ENCODE measurements around the gene HNRNPA3. TPM values are rescaled to one million over a fixed set of nuclear protein-coding genes. Genes with fewer than 3 reads are reported as not detected.

The HNRNPA3 gene
- 100 to 1,000 TPM in 1 of 4 donors, 10 to 100 TPM in 3; 66.9 to 110 (median 84.2) TPM for total RNA-seq
- 74.1 TPM for polyA plus RNA-seq
- long read RNA-seq, donor 1, full-length matches to known transcripts, result 22 of 31 reads
- long read RNA-seq, donor 1, partial matches to known transcripts, result 4 of 31 reads
- long read RNA-seq, donor 1, other reads (novel, unspliced or antisense), result 5 of 31 reads
- long read RNA-seq, donor 2, full-length matches to known transcripts, result 16 of 30 reads
- long read RNA-seq, donor 2, partial matches to known transcripts, result 7 of 30 reads
- long read RNA-seq, donor 2, other reads (novel, unspliced or antisense), result 7 of 30 reads
- long read RNA-seq, donor 3, full-length matches to known transcripts, result 17 of 36 reads
- long read RNA-seq, donor 3, partial matches to known transcripts, result 6 of 36 reads
- long read RNA-seq, donor 3, other reads (novel, unspliced or antisense), result 13 of 36 reads
- long read RNA-seq, donor 4, full-length matches to known transcripts, result 8 of 16 reads
- long read RNA-seq, donor 4, partial matches to known transcripts, result 2 of 16 reads
- long read RNA-seq, donor 4, other reads (novel, unspliced or antisense), result 6 of 16 reads

DNA sequence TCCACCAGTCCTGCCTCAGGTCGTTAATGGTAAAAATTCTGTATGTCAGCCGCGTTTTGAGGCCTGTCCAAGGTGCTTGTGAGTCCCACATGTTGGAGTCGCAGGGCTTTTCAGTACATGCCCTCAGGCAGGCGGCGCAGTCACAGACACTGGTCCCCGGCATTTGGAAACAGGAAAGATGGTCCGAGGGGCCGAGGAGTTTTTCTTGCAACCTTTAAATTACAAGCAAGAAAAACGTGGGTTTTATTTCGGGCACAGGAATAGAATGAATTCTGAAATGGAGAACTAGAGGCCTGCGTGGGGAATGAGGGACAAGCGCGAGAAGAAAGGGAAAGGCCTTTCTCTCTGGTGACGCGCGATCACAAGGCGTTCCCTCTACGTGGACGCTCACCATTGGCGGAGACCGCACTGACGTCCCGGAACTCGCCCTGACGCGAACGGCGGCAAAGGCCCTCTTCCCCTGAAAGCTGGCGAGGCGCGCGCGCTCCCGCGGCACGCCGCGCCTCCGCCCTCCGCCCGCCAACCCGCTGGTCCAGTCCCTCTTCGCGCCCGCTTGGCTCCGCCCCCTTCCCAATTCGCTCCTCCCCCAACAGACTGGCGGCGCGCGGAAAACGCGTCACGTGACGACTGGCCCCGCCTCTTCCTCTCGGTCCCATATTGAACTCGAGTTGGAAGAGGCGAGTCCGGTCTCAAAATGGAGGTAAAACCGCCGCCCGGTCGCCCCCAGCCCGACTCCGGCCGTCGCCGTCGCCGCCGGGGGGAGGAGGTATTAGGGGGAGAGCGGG is at the start of gene HNRNPA3:
Gene HNRNPA3, plus strand, starts transcription at position 689 of the 785 bp plus-strand sequence. Its CDS starts 6 bp downstream, at position 695.
- DNase-seq, result peak; percentile 99 to 100 (median 99)

DNA sequence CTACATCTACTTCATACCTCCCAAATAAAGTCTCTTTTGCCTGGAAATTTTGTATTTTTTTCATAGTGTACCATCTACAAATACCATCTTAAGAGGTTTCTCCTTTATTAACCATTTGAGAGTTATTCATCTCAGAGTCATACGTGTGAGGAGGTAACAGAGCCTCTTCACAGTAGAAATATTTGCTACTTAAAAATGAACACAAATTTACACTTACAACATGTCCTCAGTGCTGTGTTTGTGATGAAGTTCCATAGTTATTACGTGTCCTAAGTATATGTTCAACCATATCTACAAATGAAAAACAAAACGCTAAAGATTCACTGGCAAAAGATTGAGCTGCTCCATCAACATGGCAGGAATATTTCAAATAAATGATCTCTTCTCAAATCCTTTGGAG is 48.5 kb upstream of the HNRNPA3 start:
- Histone ChIP-seq H3K27ac (ENCODE audit: low read length) (no peak overlapping the region), H3K27me3 (ENCODE audit: control insufficient read depth, insufficient read depth) (no peaks in the 10 kb centered on the region), H3K9me3 (ENCODE audit: control insufficient read depth, low read length) (no peaks in the 10 kb centered on the region), H3K4me1 (ENCODE audit: control insufficient read depth, insufficient read depth, low read length) (no peaks in the 10 kb centered on the region), H3K4me3 (ENCODE audit: low read length) (peak overlapping the region; percentile 66)
- intact Hi-C loops (cut with DNase I), result loop anchor here (2.0 to 10.0 kb wide), 7 partner anchors 51 to 591 kb away; partner anchors contain the start of genes HNRNPA3 (in 1 of the 4) and NFE2L2 (in 1 of the 4)
- ATAC-seq (no peak), DNase-seq (no peak)
- WGBS, result 12% methylated on average over 3 of the region's 3 CpGs

More for the DNA sequence above, at the start of gene HNRNPA3:
- H3K27me3 ChIP-seq (ENCODE audit: control insufficient read depth, insufficient read depth), result no peaks in the 10 kb centered on the region
- peak within 1 kb of the TSS; percentile 97 for H3K4me3 ChIP-seq (ENCODE audit: low read length)
- intact Hi-C loops (cut with DNase I), result loop anchor here in 2 of 4 donors (5.0 to 10.0 kb wide), 2 partner anchors 47 to 50 kb away; partner anchors contain the start of gene NFE2L2 (in 2 of the 2)
- peak within 1 kb of the TSS; percentile 100 for H3K27ac ChIP-seq (ENCODE audit: low read length)
- 6% methylated on average over 74 of the region's 74 CpGs for WGBS
- H3K9me3 ChIP-seq (ENCODE audit: control insufficient read depth, low read length), result no peaks in the 10 kb centered on the region
- peaks cover 3% of the 10 kb centered on the region for H3K4me1 ChIP-seq (ENCODE audit: control insufficient read depth, insufficient read depth, low read length)
- ATAC-seq, result peak; percentile 96 to 97

DNA sequence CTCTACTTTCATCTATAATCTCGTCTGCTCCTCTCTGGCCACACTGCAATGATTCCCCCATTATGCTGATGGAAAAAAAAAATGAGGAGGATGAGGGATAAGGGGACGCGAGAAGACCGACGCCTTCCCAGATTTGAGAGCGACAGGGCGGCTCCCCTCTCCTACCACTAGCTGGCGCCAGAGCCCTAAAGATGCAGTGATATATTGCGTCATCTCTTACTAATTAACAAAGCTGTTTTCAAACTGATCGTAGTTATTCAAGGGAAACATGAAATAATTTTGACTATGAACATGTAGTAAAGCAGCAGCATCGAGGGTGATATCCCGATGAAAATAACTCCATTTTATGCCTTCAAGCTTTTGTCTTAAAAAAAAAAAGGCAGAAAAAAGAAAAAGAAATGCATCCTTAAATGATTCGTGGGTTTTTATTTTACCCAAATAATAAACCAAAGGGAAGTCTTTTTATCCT is 48.0 kb upstream of the HNRNPA3 start:
- ATAC-seq (peak; percentile 88 to 92), DNase-seq (peak; percentile 82 to 94 (median 91))
- H3K27me3 ChIP-seq (ENCODE audit: control insufficient read depth, insufficient read depth), result no peaks in the 10 kb centered on the region
- no peak overlapping the region for H3K27ac ChIP-seq (ENCODE audit: low read length)
- no peaks in the 10 kb centered on the region for H3K9me3 ChIP-seq (ENCODE audit: control insufficient read depth, low read length)
- intact Hi-C loops (cut with DNase I), result loop anchor here (2.0 to 10.0 kb wide), 8 partner anchors 50 to 590 kb away; partner anchors contain the start of genes NFE2L2 (in 3 of the 4) and HNRNPA3 (in 1 of the 4)
- H3K4me1 ChIP-seq (ENCODE audit: control insufficient read depth, insufficient read depth, low read length), result no peaks in the 10 kb centered on the region
- WGBS, result under 1% methylated on average over 13 of the region's 13 CpGs
- H3K4me3 ChIP-seq (ENCODE audit: low read length), result peak overlapping the region; percentile 66

GRCh38 chr2:177165061-177165583 is 47.5 kb upstream of the HNRNPA3 start:
- no peaks in the 10 kb centered on the region for H3K9me3 ChIP-seq (ENCODE audit: control insufficient read depth, low read length)
- no peaks in the 10 kb centered on the region for H3K27me3 ChIP-seq (ENCODE audit: control insufficient read depth, insufficient read depth)
- WGBS, result 7% methylated on average over 8 of the region's 8 CpGs
- H3K27ac ChIP-seq (ENCODE audit: low read length), result peak overlapping the region; percentile 99
- H3K4me1 ChIP-seq (ENCODE audit: control insufficient read depth, insufficient read depth, low read length), result no peaks in the 10 kb centered on the region
- DNase-seq (peak; percentile 42 to 72 (median 69)), ATAC-seq (peak; percentile 78 to 79)
- intact Hi-C loops (cut with DNase I), result loop anchor here (2.0 to 10.0 kb wide), 6 partner anchors 50 to 590 kb away; partner anchors contain the start of genes NFE2L2 (in 3 of the 4) and HNRNPA3 (in 1 of the 4)
- H3K4me3 ChIP-seq (ENCODE audit: low read length), result peak overlapping the region; percentile 66

DNA sequence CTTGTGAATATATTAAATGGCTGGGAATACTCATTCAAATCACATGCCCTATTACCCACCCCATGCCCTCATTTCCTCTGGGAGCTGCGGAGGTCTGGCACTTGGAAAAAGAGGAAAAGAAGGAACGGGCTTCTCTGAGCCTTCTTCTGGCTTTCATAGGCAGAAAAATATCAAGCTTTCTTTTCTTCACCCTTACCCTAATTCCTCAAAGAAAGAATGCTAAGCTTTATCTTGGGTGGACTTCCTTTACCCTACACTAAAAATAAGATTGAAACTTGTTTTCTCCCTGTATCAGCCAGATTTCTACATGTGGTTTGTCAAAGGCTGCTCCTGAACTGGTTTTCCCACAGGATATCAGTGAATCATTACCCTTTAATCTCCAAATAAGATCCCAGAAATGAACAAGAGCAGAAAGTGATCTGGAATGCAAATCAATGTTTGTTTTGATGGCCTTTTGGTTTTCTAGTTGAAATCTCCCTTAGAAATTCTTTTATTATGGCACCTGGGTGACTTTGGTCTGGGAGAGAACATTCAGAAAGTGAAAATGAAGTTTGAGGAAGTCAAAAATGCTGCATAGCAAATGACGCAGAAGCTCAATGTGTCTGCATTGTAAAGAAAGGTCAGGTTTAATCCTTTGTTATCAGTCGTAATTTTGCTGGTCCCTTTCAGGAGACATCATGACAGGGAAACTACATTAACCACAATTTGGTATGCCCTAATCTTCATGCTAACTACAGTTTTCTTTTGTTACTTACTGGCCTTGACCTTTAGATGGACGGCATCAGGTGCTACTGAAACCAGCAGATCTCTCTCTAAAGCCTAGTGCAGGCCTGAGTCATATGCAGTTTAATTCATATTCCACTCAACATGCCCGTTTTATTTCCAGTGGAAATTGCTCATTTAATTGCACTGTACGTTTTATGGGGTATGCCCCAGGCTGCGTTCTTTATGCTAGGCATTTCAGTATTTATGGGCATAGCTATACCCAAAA is 46.6 kb upstream of the HNRNPA3 start:
- DNase-seq, result peak in 1 of 3 donors; percentile 55
- intact Hi-C loops (cut with DNase I), result loop anchor here (2.0 to 10.0 kb wide), 6 partner anchors 49 to 589 kb away; partner anchors contain the start of genes NFE2L2 (in 3 of the 4) and HNRNPA3 (in 1 of the 4)
- Histone ChIP-seq H3K4me1 (ENCODE audit: control insufficient read depth, insufficient read depth, low read length) (no peaks in the 10 kb centered on the region), H3K27ac (ENCODE audit: low read length) (peak overlapping the region; percentile 93), H3K9me3 (ENCODE audit: control insufficient read depth, low read length) (no peaks in the 10 kb centered on the region), H3K4me3 (ENCODE audit: low read length) (peak overlapping the region; percentile 26), H3K27me3 (ENCODE audit: control insufficient read depth, insufficient read depth) (no peaks in the 10 kb centered on the region)
- peak; percentile 53 to 74 for ATAC-seq
- 44% methylated on average over 8 of the region's 8 CpGs for WGBS

DNA sequence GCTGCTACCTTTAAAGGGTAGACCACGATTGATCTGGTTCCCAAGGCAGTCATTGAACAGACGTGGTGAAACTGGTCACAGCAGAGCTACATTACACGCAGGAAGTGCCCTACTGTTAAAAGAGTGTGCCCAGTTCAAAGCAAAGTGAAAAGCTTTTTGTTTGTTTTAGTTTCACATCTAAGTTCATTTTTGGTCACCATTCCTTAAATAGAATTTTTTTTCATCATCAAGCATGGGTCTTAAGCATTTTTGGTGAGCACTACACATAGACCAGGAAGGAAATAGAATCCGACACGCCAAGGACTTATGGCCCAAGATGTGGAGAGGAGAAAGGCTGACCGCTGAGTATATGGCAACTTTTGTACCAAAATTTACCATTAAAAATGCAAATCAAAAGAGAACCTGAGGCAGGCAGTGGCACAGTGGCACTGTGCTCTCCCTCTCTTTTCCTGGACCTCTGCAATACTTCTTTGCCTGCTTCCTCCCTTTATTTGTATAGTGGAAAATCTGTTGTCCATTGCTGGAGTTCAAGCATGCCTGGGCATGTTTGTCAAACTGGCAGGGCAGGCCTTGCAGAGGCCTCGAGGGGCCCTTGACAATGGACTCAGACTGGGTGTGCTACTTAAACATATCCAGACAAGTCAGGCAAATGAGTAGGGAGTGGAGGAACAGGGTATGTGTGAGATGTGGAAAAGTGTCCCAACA is 42.6 kb upstream of the HNRNPA3 start:
- H3K4me3 ChIP-seq (ENCODE audit: low read length), result no peak overlapping the region
- no peaks in the 10 kb centered on the region for H3K4me1 ChIP-seq (ENCODE audit: control insufficient read depth, insufficient read depth, low read length)
- intact Hi-C loops (cut with DNase I), result loop anchor here (5.0 to 10.0 kb wide), 6 partner anchors 45 to 585 kb away; partner anchors contain the start of genes NFE2L2 (in 3 of the 4) and HNRNPA3 (in 1 of the 4)
- WGBS, result 77% methylated on average over 7 of the region's 7 CpGs
- no peak for ATAC-seq
- no peaks in the 10 kb centered on the region for H3K27me3 ChIP-seq (ENCODE audit: control insufficient read depth, insufficient read depth)
- H3K9me3 ChIP-seq (ENCODE audit: control insufficient read depth, low read length), result no peaks in the 10 kb centered on the region
- H3K27ac ChIP-seq (ENCODE audit: low read length), result no peak overlapping the region
- DNase-seq, result no peak

DNA sequence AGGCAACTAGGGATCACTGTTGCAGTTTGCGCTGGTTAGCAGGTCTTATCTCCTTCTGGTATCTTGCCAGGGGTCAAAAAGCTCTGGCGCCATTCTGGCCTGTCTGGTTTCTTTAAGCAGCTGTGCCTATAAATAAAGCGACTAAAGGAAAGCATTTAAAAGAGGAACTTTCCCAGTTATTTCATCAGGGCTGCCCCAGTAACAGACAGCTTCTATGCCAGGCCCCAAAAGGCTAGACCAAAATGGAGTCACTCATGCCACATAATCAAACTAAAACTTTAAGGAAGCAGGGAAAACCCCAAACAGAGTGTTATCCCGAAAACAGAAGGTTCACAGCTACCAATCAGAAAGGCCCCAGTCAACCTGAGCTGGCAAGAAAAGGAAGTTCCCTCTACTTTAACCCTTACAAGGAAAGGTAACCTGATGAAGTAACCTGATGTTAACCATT is 41.2 kb upstream of the HNRNPA3 start:
- WGBS, result 46% methylated on average over 4 of the region's 4 CpGs
- H3K27ac ChIP-seq (ENCODE audit: low read length), result no peak overlapping the region

GRCh38 chr2:177172034-177172880 is 40.3 kb upstream of the HNRNPA3 start:
- DNase-seq (no peak), ATAC-seq (no peak)
- intact Hi-C loops (cut with DNase I), result loop anchor here in 1 of 4 donors (10.0 kb wide), 1 partner anchor 83 kb away; no protein-coding TSS in a partner anchor
- H3K27me3 ChIP-seq (ENCODE audit: control insufficient read depth, insufficient read depth), result no peaks in the 10 kb centered on the region
- no peak overlapping the region for H3K4me3 ChIP-seq (ENCODE audit: low read length)
- no peaks in the 10 kb centered on the region for H3K4me1 ChIP-seq (ENCODE audit: control insufficient read depth, insufficient read depth, low read length)
- no peak overlapping the region for H3K27ac ChIP-seq (ENCODE audit: low read length)
- no peaks in the 10 kb centered on the region for H3K9me3 ChIP-seq (ENCODE audit: control insufficient read depth, low read length)

More for the DNA sequence above, 41.2 kb upstream of the HNRNPA3 start:
- Histone ChIP-seq H3K9me3 (ENCODE audit: control insufficient read depth, low read length) (no peaks in the 10 kb centered on the region), H3K4me1 (ENCODE audit: control insufficient read depth, insufficient read depth, low read length) (no peaks in the 10 kb centered on the region), H3K27me3 (ENCODE audit: control insufficient read depth, insufficient read depth) (no peaks in the 10 kb centered on the region), H3K4me3 (ENCODE audit: low read length) (no peak overlapping the region)
- intact Hi-C loops (cut with DNase I), result loop anchor here in 1 of 4 donors (10.0 kb wide), 1 partner anchor 83 kb away; no protein-coding TSS in a partner anchor
- DNase-seq (no peak), ATAC-seq (peak in 1 of 2 donors; percentile 22)
